Endothelial cell of hepatic sinusoid (primary cell): ENCODE measurements around the gene MYOD1.

Source experiments
- in situ Hi-C: cut with HindIII; loops from 2 replicates; pipeline ENCODE4 v1.10.0; 2017; ENCODE audit warnings: low sequenced_read_pairs

The MYOD1 gene

GRCh38 chr11:17700991-17701390, 18.4 kb upstream of the MYOD1 start:
- in situ Hi-C loops, result no loop called here

DNA sequence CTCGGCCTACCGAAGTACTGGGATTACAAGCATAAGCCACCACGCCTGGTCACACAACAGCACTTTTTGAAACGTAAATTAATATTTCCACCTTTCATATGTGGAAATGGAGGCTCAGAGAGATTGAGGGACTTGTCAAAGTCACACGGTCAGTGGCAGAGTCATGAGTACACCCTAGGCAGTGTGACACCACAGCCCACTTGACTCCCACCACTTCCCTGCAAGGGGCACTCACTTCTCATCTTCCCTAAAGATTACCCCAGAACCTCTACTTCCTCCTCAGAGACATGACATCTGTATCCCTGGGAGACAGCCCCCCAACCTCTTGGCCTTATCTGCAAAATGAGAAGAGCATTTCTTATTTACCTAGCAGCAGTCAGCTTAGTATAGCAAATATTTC, 16.5 kb upstream of the MYOD1 start:
- in situ Hi-C loops, result no loop called here

- in situ Hi-C loops, result no loop called here
Measured at GRCh38 chr11:17703951-17704350, 15.4 kb upstream of the MYOD1 start.

GRCh38 chr11:17707830-17708229, 11.5 kb upstream of the MYOD1 start:
- in situ Hi-C loops, result no loop called here

DNA sequence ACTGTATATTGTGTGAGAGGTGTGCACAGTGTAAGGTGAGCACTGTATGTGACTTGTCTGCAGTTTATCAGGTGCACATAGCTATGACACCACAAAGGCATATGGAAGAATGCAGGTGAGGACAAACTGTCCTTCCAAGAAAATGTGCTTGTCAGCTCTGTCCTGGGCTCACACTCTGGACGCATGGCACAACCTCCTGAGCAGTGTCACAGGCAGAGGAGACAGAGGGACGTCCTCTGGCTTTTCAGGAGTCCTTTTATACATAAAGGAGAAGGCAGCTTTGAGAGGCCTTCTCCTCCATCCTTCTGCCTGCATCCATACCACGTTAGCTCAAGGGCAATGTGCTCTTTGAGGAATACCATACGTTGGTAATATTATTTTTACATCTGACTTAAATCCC, 7.5 kb upstream of the MYOD1 start:
- in situ Hi-C loops, result no loop called here

DNA sequence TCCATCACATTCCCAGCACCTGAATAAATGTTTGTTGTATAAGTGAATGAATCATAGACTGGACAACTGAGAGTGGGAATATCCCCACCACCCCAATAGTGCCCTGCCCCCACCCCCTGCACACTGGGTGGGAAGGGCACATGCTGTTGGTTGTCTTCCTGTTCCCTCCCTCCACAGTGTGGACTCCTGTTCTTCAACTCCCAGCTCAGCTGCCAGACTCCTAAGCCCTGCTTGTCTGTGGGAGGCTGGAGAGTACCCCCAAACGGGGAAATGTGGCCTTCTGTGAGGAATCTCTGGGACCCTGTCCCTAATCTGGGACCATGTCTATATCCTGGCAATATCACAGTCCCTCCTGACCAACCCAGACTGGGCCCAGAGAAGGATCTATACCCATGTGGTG, 5.5 kb upstream of the MYOD1 start:
- in situ Hi-C loops, result no loop called here

- in situ Hi-C loops, result no loop called here
Measured at GRCh38 chr11:17714356-17714854, 5.0 kb upstream of the MYOD1 start.

DNA sequence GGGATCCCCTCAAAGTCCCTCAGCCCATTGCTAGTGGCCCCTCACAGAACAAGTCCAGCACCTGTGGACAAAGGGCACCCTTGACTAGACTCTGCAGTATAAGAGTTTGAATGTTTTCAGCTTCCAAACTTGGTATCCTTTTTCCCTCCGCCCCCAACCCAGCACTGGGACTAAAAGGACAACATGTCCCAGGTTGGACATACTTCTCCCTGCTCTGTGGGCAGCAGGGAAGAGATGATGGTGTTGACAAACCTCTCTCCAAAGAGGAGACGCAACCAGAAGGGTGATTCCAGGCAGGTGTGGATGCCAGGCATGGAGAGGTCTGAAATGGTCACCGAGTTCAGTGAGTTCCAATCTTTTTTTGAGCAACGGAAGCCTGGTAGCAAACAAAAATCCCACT, 4.5 kb upstream of the MYOD1 start:
- in situ Hi-C loops, result no loop called here

DNA sequence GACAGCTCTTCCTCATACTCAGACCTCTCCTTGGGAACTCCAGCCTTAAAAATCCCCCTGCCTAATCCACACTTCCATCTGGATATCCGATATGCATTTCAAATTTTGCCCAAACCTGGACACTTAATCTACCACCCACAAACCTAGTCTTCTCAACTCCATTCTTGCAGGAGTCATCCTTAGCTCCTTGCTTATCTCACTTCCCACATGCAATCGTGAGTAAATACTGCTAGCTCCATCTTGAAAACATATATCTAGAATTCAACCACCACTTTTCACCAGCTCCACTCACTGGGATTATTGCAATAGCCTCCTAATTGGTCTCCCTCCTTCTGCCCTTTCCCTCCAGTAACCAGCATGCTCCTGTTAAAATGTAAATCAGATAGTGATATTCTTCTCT, 2.6 kb upstream of the MYOD1 start:
- in situ Hi-C loops, result no loop called here

GRCh38 chr11:17718015-17718414, 1.4 kb upstream of the MYOD1 start:
- in situ Hi-C loops, result no loop called here

GRCh38 chr11:17718510-17718962, 835 bp upstream of the MYOD1 start:
- in situ Hi-C loops, result no loop called here

GRCh38 chr11:17719938-17720795, 796 bp downstream of the MYOD1 start:
- in situ Hi-C loops, result no loop called here

GRCh38 chr11:17720796-17721171, 1.4 kb downstream of the MYOD1 start:
- in situ Hi-C loops, result no loop called here

- in situ Hi-C loops, result no loop called here
Measured at GRCh38 chr11:17721242-17721999, 2.0 kb downstream of the MYOD1 start.

DNA sequence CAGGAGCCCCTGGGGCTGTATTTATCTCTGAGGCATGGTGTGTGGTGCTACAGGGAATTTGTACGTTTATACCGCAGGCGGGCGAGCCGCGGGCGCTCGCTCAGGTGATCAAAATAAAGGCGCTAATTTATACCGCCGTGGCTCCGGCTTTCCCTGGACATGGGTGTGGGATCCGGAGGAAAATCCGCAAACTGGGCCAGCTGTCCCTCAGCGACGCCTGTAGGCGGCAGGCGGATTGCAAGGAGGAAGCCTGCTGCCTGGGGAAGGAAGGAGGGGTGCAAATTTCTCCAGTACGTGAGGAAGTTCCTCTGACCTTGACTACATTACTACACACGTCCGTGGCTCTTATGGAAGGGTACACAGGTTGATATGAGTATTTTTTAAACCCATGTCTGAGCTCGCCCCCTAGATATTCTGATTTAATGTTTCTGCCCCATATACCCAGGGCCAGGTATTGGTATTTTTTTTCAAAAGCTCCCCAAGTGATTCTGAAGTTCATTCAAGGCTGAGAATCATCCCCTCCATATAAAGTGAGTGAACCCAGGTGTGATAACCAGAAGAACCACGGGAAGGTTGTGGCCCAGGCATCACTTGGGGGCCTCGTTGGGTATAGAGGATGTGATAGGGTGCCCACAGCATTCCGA, 2.8 kb downstream of the MYOD1 start:
- in situ Hi-C loops, result no loop called here

DNA sequence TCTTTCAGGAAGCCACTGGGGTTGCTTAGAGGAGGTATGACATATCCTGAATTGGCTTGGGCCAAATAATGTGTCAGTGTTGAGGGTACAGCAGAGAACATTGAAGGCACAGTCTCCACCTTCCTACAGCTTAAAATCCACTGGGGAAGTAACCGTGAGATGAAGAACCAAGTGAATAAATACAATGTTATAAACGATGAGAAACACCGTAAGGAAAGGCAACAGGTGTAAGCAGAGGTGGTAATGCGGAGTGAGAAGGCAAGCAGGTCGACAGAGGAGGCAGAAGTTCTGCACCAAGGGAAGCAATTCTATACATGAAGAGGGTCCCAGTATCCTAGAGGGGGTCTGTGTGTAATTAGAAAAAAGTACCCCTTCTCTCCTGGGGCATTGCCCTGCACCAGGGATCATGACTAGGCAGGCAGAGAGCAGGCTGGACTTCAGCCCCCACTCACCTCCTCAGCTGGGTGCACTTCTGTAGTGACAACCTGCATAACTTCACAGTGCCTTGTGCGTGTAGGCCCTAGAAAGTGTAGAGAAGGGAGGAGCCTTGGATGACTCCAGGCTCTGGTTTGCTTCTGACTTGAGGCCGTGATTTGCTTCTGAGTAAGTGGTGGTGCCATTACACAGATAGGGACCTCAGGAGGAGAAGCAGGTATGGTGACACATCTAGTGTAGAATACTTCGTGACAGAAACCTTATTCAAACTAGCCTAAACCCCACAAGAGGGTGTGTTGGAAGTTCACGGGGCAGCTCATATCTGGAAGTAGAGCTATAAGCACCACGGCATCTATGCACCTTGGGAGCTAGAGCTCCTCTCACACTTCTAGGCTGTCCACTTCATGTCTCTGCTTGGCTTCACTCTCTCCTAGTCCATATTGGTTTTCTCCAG, 4.9 kb downstream of the MYOD1 start:
- in situ Hi-C loops, result no loop called here

GRCh38 chr11:17725174-17725573, 5.8 kb downstream of the MYOD1 start:
- in situ Hi-C loops, result loop anchor here (5.0 kb wide), 1 partner anchor 252 kb away; no protein-coding TSS in a partner anchor

- in situ Hi-C loops, result loop anchor here (5.0 kb wide), 2 partner anchors 47 to 78 kb away; no protein-coding TSS in a partner anchor
Measured at GRCh38 chr11:17730137-17730536, 10.8 kb downstream of the MYOD1 start.

DNA sequence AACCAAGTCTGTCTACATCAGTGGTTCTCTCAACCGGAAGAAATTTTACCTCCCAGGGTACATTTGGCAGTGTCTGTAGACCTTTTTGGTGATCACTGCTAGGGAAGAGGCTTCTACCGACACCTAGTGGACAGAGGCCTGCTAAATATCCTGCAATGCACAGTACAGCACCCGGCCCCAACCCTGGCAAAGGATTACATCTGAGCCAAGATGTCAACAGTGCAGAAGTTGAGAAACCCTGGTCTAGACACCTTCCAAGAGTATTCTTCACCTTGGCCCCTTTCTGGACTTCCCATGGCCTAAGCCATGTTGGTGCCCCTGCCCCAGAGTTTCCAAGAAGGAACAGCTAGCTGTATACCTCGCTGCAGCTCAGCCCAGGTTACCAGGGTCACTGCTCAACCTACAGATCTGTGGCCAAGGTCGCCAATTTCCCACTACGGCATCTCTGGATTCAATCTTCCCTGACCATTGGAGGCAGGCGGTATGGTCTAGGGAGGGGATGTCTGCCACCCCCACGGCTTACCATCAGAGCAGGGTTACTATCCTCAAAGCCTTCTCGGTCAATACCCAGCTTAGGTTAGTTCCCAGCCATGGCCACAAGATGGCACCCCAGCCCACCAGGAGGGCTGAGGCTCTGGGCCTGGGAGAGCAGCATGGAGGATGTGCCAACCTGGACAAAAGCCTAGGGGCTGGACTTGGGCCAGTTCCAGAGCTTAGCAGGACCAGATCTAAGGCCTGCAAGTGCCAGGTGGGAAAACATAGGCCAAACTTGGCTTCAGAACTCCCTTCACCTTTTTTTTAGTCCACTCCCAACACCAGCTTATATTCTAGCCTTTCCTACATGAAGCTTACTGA, 11.5 kb downstream of the MYOD1 start:
- in situ Hi-C loops, result loop anchor here (5.0 kb wide), 2 partner anchors 46 to 79 kb away; no protein-coding TSS in a partner anchor
